HG02571 (cell line): ENCODE measurements around the gene INSYN2B.
A peak's percentile ranks its signal among the peaks of the same experiment; 100 is the strongest.
"Not testable (repeated sequence)": the region's sequence is repeated elsewhere in the genome, so short reads cannot be mapped to it uniquely, and the experiment has no call there.

Source experiments
- ATAC-seq: cut with Tn5 transposase; IDR thresholded peaks from one replicate; pipeline ENCODE4 v1.9.1; 2021; ENCODE audit warnings: mild to moderate bottlenecking, moderate library complexity; ENCODE audit not compliant: unreplicated experiment

The INSYN2B gene

GRCh38 chr5:169973056-169973455 lies 7.2 kb downstream of the INSYN2B start:
- no peak for ATAC-seq

GRCh38 chr5:169971780-169972179 lies 8.5 kb downstream of the INSYN2B start:
- ATAC-seq = no peak

- no peak for ATAC-seq
These were observed 9.2 kb downstream of the INSYN2B start for GRCh38 chr5:169970911-169971765.

DNA sequence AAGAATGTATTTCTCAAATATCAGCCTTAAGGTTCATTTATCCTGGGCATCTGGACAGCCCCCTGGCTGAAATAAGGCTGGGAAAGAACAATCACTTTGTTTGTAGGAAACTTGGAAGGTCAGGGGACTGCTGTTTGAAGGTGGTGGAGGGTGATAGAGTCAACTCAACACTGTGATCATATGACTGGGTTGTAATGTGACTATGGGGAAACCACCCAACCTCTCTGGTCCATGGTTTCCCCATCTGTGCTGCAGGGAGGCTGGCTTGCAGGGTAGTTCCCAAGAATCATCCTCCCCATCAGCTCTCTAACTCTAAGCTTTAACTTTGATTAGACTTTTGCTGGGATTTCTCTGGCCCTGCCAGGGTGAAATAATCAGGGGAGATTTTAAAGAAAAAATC lies 10.0 kb downstream of the INSYN2B start:
- ATAC-seq = peak; percentile 85

- ATAC-seq = no peak
These were observed 16.0 kb downstream of the INSYN2B start for GRCh38 chr5:169964246-169964645.

DNA sequence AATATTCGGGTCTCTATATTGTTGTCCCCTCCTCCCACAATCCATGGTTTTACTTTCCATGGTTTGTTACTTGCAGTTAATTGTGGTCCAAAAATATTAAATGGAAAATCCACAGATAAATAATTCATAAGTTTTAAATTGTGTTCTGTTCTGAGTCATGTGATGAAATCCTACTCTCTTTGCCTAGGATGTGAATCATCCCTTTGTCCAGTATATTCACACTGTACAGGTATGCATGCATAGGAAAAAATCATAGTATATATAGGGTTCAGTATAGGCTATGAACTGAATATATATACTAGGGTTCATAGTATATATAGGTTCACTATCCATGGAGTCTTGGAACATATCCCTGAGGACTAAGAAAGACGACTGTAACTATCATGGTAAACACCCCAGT lies 19.6 kb downstream of the INSYN2B start:
- no peak for ATAC-seq

DNA sequence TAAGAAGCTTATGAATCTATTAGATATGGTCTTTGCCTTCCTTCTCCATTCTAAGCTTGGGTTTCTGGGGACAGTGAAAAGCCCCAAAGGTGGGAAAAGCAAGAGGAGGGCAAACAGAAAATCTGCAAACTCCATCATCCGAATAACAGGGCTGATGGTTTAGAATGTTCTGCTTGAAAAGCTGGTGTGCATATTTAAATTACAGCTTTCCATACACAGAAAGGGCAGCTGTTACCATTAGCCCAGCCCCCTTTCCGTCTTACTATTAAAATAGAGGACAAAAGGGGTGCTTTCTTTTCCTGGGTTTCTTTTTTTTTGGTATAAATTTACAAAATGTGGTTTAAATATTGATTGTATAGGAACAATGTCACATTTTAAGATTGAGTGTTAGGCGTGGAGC lies 22.0 kb downstream of the INSYN2B start:
- no peak for ATAC-seq

DNA sequence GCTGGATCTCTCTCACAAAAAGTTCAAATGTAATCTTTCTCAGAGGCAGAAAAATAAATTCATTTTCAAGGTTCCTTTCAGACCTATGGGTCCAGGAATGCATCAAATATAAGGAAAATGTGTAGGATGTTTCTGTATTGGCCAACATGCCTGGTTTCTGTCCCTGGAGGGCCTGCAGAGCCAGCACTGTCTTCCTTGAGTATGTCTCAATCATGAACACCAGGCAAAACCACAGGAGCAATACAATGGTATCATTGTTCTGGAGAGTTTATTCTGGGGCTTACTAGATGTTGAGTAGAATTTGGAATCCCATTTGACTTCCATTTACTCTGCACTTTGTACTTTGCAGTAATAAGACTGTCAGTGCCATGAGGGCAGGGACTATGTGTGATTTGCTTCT lies 23.5 kb downstream of the INSYN2B start:
- no peak for ATAC-seq

GRCh38 chr5:169956126-169956525 lies 24.2 kb downstream of the INSYN2B start:
- no peak for ATAC-seq

GRCh38 chr5:169954786-169955185 lies 25.5 kb downstream of the INSYN2B start:
- ATAC-seq = no peak

DNA sequence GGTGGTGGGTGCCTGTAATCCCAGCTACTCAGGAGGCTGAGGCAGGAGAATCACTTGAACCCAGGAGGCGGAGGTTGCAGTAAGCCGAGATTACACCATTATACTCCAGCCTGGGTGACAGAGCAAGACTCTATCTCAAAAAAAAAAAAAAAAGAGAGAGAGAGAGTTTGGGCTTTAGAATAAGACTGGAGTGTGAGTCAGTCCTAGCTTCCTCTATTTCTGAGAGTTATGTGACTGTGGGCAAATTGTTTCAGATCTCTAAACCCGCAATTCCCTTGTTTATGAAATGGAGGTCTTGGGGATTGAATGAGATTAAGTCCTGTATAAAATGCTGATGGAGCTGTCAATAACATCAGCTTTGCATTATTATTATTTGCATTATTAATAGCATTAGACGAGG lies 27.1 kb downstream of the INSYN2B start:
- ATAC-seq = not testable (repeated sequence)

GRCh38 chr5:169950333-169950732 lies 30.0 kb downstream of the INSYN2B start:
- peak; percentile 48 for ATAC-seq

GRCh38 chr5:169946743-169947295 lies 33.5 kb downstream of the INSYN2B start:
- ATAC-seq = no peak

DNA sequence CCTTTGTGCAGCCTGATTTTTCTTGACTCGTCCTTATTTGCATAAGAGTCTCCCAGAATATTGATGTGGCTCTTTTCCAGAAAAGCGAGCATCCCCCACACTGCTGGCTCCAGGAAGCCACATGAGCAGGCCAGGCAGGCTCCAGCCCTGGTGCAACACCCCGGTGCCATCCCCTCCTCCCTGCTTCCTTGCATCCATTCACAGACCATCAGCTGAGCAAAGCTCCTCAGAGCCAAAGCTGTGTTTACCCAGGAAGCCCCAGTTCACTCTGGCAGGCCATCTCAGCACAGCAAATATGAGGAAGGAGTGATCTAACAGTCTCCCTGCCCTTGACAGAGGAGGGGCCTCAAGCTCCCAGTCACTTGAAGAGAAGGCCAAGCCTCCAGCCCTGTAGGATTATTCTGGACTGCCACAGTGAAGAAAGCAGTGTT lies 34.4 kb downstream of the INSYN2B start:
- ATAC-seq = no peak

DNA sequence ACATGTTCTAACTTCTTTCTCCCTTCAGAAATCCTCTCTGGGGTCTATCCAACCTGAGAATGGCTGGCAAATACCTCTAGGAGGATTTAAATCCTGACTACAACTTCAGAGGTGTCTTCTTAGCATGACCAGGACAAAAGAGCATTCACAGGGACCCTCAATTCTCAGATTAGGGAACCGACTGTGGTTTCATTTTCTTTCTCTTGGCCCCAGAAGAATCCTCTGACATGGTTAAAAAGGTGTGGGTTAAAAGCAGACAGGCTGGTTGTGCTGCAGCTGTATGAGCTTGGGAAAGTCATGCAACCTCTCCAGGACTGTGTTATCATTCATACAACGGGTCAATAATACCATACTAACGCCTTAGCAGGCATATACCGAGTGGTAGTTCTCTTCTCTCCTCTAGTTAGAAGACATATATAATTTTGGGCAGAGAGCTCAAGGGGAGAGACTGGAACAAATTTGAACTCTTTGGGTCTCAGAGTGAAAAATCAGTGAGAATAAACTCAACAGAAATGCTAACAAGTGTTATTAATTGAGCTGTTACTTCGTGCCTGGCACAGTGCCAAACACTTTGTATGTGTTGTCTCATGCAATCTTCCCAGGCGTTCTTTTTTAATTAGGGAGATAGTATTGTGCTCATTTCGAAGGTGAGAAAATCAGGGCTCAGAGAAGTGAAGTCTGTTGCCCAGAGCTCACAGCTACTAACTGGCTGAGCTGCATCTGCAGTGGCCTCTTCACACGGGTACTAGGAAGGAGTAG lies 35.2 kb downstream of the INSYN2B start:
- no peak for ATAC-seq

- ATAC-seq = no peak
These were observed 36.2 kb downstream of the INSYN2B start for GRCh38 chr5:169944115-169944514.

GRCh38 chr5:169943026-169943425 lies 37.3 kb downstream of the INSYN2B start:
- ATAC-seq = no peak

DNA sequence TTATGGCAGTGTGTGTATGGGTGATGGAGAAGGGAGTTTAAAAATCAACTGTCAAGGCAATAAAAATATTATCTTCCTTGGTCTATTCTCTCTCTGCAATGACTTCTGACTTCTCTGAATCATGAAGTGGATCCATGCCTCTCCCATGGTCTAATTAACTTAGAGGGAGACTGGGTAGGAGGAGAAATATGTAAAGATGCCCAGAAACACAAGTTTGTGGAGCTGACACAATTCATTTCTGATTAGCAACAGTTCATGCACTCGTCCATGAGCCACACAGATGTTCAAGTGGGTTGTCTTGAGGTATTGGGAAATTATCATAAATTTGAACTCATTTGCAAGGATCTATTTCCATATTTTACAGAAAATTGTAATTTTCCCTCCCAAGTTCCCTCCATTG lies 38.1 kb downstream of the INSYN2B start:
- no peak for ATAC-seq

- no peak for ATAC-seq
These were observed 38.8 kb downstream of the INSYN2B start for GRCh38 chr5:169941542-169941941.

GRCh38 chr5:169939731-169940130 lies 40.6 kb downstream of the INSYN2B start:
- ATAC-seq = no peak

GRCh38 chr5:169938439-169938838 lies 41.9 kb downstream of the INSYN2B start:
- ATAC-seq = no peak

GRCh38 chr5:169935762-169936161 lies 44.5 kb downstream of the INSYN2B start:
- ATAC-seq = no peak
